ENCODE results near the gene ZC3H15. TPM values are rescaled to one million over a fixed set of nuclear protein-coding genes. Genes with fewer than 3 reads are reported as not detected.
"Not testable (repeated sequence)": the region's sequence is repeated elsewhere in the genome, so short reads cannot be mapped to it uniquely, and the experiment has no call there.

The ZC3H15 gene
- total RNA-seq, 1 donor from 2014 or later: 37.2 TPM

DNA sequence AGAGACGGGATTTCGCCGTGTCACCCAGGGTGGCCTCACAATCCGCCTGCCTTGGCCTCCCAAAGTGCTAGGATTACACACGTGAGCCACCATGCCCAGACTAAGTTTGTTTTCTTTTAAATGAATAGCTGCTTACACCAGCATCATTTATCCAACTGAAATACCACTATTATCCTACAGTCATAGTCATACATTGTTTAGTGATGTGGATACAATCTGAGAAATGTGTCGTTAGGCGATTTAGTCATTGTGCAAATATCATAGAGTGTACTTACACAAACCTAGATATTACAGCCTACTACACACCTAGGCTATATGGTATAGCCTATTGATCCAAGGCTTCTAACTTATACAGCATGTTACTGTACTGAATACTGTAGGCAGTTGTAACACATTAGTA is 10.3 kb downstream of the ZC3H15 start:
- ATAC-seq: no peak

DNA sequence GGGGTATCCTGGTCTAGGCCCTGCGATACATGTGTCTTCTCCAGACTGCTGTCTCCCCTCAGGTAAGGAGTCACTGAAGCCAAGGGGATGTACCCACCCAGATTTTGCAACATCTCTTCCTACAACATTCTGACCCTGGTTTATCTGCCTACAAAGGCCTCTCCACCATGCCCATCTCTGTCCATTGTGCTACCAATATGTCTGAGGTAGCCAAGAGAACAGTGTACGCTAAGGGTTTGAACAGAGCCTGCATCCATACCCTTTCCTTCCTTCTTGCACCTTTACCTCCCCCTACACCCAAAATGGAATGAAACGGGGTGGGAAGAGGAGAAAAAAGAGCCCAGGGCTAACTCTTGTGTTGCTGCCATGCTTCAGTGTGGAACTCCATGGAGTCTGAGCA is 11.9 kb downstream of the ZC3H15 start:
- ATAC-seq: no peak

GRCh38 chr2:186498834-186499233 is 12.8 kb downstream of the ZC3H15 start:
- ATAC-seq: peak; percentile 73

DNA sequence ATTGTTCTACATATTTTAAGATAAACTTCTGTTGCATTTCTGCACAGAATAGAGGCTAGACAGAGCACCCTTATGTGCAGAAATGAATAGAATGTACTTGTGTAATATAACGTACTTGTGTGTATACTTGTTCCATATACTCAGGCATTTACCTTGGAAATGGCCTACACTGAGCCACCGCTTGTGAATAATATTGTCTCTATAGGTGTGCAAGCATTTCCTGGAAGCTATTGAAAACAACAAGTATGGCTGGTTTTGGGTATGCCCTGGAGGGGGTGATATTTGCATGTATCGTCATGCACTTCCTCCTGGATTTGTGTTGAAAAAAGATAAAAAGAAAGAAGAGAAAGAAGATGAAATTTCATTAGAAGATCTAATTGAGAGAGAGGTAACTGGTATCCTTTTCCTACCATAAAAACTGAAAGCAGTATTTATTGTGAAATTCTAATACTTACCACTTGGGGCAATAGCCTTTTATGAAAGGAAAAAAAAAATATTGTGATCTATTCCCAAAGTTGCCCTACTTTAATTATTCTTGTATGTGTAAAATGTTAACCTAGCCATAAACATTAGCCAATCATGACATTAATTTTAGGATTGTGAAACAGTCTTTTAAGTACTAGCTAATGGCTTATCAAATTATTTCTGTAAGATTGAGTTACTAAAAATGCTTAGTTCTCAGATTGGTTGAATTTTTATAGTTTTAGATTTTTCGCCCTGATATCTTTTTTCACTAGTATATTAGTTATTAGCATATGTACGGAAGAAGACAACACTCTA is 18.0 kb downstream of the ZC3H15 start:
- peak; percentile 60 for ATAC-seq

DNA sequence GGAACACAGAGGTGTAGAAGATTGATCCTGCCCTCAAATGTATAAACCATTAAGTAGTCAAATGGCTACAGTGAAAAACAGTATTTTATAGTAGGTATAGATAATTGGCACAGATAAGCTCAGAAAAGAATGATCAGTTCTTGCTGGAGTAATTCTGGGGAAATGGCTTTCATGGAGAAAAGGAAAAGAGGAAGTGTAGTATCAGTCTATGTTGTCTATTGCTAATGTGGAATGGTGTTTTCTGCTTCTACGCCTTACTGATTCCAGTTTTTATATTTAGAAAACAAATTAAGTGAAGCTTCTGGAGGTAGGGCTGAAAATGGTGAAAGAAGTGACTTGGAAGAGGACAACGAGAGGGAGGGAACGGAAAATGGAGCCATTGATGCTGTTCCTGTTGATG is 22.2 kb downstream of the ZC3H15 start:
- no peak for ATAC-seq

DNA sequence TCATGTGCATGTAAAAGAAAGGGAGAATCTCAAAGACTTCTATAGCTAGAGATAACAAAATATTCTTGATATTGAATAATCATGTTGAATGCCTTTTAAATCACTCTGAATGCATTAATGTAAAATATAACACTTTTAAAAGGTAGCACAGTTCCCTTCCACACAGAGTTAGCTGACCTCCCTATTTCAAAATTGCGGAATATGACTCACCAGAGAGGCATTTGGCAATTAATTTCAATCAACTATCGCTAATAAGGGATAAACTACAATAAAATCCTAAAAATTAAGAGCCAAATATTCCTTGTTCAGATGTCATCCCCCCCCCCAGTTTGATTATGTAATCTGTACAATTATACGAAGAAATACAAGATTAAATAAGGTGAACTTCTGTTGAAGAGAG is 29.3 kb downstream of the ZC3H15 start:
- ATAC-seq: no peak

DNA sequence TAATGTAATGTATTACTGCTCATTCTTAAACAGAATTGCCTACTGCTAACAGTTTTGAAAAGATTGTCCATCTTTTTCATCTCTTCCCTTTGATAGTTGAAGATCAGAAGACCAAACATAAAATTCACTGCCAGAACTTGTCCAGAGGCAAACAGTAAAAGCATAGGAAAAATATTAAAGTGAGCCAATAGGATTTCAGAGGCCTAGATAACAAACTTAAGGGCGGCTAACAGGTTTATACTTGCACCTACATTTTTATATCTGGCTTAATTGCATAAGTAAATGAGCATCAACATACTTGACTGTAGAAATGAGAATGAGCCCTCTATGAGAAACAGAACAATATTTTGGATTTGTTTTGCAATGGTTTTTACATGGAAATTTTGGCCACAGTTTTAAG is 30.3 kb downstream of the ZC3H15 start:
- ATAC-seq: peak; percentile 41

DNA sequence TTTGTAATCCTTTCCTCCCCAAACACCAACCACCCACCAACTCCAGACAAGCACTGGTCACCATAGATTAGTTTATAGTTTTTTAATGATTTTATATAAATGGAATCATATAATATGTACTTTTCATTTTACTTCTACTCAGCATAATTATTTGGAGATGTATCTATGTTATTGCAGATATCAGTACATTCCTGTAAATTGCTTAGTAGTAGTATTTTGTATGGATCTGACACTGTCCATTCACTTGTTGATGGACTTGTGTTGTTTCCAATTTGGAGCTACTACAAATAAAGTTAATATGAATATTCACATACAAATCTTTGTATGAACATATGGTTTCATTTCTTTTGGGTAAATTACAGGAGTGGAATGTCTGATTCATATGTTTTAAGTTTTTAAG is 31.0 kb downstream of the ZC3H15 start:
- no peak for ATAC-seq

- ATAC-seq: no peak
Observed at GRCh38 chr2:186518291-186518690, 32.2 kb downstream of the ZC3H15 start.

DNA sequence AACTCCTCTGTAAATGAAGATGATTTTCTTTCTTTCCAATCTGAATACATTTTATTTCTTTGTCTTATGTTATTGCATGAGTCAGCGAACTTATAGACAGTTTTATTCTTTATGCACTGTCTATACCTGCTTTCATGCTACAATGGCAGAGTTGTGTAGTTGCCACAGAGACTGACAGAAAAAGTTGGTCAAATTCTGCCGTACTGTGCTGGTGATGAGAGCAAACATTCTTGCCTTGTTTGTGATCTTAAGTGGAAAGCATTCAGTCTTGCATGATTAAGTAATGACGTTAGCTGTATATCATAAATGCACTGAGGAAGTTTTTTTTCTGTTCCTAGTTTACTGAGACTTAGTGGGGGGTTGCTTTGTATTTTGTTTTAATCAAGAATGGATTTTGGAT is 32.9 kb downstream of the ZC3H15 start:
- ATAC-seq: no peak

DNA sequence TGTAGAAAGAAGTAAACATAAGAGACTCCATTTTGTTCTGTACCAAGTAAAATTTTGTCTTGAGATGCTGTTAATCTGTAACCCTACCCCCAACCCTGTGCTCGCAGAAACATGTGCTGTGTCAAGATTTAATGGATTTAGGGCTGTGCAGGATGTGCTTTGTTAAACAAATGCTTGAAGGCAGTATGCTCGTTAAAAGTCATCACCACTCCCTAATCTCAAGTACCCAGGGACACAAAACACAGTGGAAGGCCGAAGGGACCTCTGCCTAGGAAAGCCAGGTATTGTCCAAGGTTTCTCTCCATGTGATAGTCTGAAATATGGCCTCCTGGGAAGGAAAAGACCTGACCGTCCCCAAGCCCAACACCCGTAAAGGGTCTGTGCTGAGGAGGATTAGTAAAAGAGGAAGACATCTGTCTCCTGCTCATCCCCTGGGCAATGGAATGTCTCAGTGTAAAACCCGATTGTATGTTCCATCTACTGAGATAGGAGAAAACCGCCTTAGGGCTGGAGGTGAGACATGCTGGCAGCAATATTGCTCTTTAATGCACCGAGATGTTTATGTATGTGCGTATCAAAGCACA is 35.6 kb downstream of the ZC3H15 start:
- ATAC-seq: not testable (repeated sequence)

DNA sequence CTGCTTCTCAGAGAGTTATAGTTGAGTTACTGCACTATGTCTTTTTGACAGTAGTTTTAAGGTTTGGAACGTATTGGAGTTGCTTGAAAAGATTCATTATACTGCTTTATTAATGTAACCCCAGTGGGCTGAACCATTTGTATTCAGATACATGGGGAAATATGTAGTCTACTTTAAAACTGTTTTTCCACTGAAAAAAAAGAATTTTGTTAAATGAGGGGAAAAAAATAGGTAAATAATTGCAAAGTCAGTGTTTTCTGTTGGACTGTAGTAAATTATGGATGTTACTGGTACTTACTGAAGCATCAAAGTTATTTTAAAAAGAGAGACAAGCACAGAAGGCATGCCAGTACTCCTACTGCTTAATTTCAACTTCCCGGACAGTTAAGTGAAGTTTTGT is 36.4 kb downstream of the ZC3H15 start:
- no peak for ATAC-seq

DNA sequence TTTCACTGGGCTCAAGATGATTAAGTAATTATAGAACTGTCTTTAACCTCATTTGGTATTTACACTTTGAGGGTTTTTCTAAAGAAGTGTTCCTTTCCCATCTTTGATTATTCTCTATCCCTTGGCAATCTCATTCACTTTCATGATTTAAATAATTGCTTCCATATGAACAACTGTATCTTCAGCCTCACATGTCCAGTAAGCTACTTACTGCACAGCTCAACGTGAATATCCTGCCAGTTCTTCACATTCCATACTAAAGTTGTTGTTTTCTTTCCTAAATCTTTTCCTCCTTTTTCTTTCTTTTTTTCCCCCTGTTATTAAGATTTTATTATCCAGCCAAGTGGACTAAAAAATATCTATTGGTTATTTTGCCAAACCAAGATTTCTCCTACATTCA is 37.7 kb downstream of the ZC3H15 start:
- ATAC-seq: no peak

- ATAC-seq: no peak
Observed at GRCh38 chr2:186526281-186526680, 40.2 kb downstream of the ZC3H15 start.

DNA sequence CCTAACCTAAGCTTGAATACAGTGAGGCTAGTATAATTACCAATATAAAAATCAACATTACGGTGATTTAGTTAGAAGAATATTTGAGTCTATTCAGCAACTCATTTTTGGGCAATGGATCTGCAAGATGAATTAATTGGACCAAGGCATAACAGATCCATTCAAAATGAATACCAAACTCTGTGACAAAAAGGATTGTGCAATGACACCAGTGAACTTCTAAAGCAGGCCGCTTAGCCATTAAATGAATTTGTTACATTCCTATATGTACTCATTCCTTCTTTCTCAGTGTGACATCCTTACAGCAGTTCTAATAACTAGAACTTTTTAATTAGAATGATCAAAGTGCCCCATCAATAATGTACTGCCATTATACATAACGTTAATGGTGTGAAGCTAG is 44.3 kb downstream of the ZC3H15 start:
- no peak for ATAC-seq

- no peak for ATAC-seq
Observed at GRCh38 chr2:186531257-186531775, 45.3 kb downstream of the ZC3H15 start.

DNA sequence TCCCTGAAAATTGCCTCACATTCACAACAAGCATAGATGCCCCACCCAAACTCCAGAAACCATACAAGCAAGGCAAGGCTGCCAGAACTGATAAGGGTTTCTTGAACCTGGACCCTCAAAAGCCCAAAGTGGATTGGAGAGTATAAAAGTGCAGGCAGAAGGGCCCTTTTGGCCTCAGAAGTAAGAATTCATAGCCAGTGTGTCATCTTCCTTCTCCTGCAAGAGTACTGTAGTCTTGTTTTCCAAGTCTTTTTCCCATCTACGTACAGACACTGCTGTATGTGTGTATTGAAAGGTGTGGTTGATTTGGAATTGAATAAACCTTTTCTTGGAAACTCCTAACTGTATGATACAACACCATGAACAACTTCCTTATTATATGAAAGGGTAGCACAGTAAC is 46.8 kb downstream of the ZC3H15 start:
- ATAC-seq: no peak

DNA sequence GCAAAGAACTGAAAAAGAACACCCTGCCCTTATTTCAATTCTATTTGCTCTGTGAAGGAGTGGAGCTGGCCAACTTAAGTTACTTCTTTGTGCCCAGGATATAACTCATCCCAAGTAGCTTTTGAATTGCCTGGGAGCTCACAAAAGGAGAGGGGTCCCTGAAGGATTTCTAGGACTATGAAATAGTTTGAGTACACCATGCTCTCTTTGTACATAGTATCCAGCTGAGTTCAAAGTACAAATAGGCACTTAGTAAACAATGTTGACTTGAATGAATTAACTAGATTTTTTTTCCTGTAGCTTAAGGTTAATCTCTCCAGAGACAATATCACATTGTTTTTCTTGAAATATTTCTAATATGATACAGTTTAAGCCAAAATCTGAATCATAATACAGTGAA is 47.7 kb downstream of the ZC3H15 start:
- ATAC-seq: no peak

GRCh38 chr2:186534406-186534805 is 48.3 kb downstream of the ZC3H15 start:
- ATAC-seq: no peak

- no peak for ATAC-seq
Observed at GRCh38 chr2:186535861-186536260, 49.8 kb downstream of the ZC3H15 start.

DNA sequence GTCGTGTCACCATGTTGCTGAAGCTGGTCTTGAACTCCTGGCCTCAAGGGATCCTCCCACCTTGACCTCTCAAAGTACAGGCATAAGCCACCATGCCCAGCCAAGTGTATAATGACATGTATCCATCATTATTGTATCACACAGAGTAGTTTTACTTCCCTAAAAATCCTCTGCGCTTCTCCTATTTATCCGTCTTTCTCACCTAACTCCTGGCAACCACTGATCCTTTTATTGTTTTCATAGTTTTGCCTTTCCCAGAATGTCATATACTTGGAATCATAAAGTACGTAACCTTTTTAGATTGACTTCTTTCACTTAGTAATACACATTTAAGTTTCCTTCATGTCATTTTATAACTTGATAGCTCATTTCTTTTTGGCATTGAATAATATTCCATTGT is 51.0 kb downstream of the ZC3H15 start:
- no peak for ATAC-seq

DNA sequence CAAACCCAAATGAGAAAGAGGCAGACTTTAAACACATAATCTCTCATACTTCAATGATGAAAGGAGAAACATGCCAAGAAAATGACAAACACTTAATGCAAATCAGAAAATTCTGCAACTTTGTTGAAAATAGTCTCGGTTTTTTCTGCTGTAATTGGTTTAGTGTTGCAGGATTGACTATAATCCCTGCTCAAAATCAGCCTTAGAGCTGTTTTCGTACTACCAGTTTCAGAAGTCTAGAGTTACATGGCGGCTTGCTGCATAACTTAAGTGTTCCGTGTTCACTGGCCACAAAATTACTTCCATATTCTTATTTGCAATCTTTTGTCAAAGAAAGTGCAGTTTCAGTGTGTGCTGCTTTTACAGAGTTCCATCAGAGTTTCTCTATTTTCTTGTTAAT is 54.9 kb downstream of the ZC3H15 start:
- no peak for ATAC-seq

- no peak for ATAC-seq
Observed at GRCh38 chr2:186542002-186542401, 55.9 kb downstream of the ZC3H15 start.

DNA sequence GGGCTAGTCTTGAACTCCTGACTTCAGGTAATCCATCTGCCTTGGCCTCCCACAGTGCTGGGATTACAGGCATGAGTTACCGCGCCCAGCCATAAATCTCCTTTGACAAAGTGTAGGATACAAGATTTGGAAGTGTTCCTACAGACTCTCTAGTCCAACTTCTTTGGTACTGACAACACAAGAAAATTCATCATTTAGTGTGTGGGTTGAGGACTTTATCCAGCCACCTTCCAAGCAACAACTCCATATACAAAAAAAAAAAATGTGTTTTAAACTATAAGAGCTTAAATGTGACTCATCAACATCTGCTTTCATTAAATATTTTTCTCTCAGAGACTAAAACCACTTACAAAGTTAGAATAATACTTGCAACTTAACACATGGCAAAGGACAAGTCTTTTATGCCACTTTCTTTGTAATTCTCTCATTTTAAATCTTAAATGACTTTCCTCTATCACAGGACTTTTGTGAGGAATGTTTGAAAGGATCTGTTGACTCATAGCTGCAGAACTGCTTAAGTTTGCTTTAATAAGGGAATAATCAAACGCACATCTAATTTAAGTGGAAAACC is 57.6 kb downstream of the ZC3H15 start:
- ATAC-seq: peak; percentile 18

All from esophagus mucosa (tissue), 1 donor.